HFF-Myc (cell line): ENCODE data around the gene IRF3.

Experiments
- DNase-seq: peaks from one replicate; pipeline ENCODE4 v3.0.0-alpha.2; 2011; ENCODE audit warnings: low read depth; ENCODE audit errors: extremely low read depth
- H3K4me3 ChIP-seq: replicated peaks from 2 replicates; pipeline ENCODE4 v1.5.1; 2011; ENCODE audit warnings: low read depth, mild to moderate bottlenecking, control low read depth, low read length
- CTCF ChIP-seq: IDR thresholded peaks from 2 replicates; pipeline ENCODE4 v1.5.1; 2012; ENCODE audit warnings: mild to moderate bottlenecking, low read depth, low read length, control low read depth; ENCODE audit errors: missing control alignments

Gene IRF3

GRCh38 chr19:49665351-49666119 is at the start of gene IRF3, which contains the start of gene BCL2L12:
Gene IRF3, minus strand, starts transcription at chr19:49665857. Its CDS starts 1,019 bp downstream, at chr19:49664838.
Gene BCL2L12, plus strand, starts transcription at chr19:49665933. Its CDS starts 760 bp downstream, at chr19:49666693.
- TF ChIP-seq CTCF, result no peak
- peak within 1 kb of the TSS; percentile 78 for H3K4me3 ChIP-seq
- DNase-seq, result peak; percentile 89

- H3K4me3 ChIP-seq, result peak overlapping the region; percentile 33; the same call in 1 of the 2 replicates
- no peak for DNase-seq
- no peak for TF ChIP-seq CTCF
Measured at GRCh38 chr19:49713236-49713845, 47.7 kb upstream of the IRF3 start.

- peak overlapping the region; percentile 33 for H3K4me3 ChIP-seq
- TF ChIP-seq CTCF, result no peak
- peak; percentile 73 for DNase-seq
Measured at GRCh38 chr19:49712397-49712859, 46.8 kb upstream of the IRF3 start.

- DNase-seq, result no peak
- TF ChIP-seq CTCF, result no peak
- no peak overlapping the region for H3K4me3 ChIP-seq
Measured at GRCh38 chr19:49710372-49710951, 44.8 kb upstream of the IRF3 start.

- TF ChIP-seq CTCF, result no peak
- no peak for DNase-seq
- no peak overlapping the region for H3K4me3 ChIP-seq
Measured at GRCh38 chr19:49705919-49706318, 40.3 kb upstream of the IRF3 start.

- no peak for DNase-seq
- no peak for TF ChIP-seq CTCF
- no peak overlapping the region for H3K4me3 ChIP-seq
Measured at GRCh38 chr19:49704888-49705642, 39.4 kb upstream of the IRF3 start.
